Ovary (tissue), 3 donors: ENCODE data around the gene RAB3D.

Experiments used
- POLR2A ChIP-seq: fragments of 450-650 bp; IDR thresholded peaks from one replicate; pipeline ENCODE4 v1.6.1; 2017; ENCODE audit warnings: antibody characterized with exemption, mild to moderate bottlenecking, moderate library complexity
- TF ChIP-seq, protein P1 (sequence below), 3 donors: fragments of 450-650 bp in 2 of 3; fragments of 200-600 bp in 1 of 3; IDR thresholded peaks; one replicate each; pipeline versions ENCODE4 v1.5.1 to v1.8.0; 2016 to 2022; ENCODE audit warnings: antibody characterized with exemption in 3 of 3, mild to moderate bottlenecking in 1 of 3
- donor health status: DM: no; HTN: no; CAD: no.

DNA sequence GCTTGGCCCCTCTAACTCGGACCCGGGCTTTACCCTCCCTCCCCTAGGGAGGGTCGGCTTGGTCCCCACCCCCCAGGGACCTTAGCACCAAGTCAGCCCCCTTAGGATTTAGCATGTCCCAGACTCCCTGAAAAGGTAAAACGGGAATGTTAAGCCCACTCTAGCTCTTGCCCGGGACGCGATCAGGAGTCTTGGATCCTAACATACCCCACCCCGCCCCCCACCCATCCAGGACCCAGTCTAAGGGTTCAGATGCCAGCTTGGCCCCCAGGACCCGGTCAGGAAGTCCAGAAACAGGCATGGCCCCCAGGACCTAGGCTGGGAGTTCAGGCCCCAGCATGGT lies 44.2 kb upstream of the RAB3D start:
- TF ChIP-seq, protein P1, sequence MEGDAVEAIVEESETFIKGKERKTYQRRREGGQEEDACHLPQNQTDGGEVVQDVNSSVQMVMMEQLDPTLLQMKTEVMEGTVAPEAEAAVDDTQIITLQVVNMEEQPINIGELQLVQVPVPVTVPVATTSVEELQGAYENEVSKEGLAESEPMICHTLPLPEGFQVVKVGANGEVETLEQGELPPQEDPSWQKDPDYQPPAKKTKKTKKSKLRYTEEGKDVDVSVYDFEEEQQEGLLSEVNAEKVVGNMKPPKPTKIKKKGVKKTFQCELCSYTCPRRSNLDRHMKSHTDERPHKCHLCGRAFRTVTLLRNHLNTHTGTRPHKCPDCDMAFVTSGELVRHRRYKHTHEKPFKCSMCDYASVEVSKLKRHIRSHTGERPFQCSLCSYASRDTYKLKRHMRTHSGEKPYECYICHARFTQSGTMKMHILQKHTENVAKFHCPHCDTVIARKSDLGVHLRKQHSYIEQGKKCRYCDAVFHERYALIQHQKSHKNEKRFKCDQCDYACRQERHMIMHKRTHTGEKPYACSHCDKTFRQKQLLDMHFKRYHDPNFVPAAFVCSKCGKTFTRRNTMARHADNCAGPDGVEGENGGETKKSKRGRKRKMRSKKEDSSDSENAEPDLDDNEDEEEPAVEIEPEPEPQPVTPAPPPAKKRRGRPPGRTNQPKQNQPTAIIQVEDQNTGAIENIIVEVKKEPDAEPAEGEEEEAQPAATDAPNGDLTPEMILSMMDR (IDR thresholded peaks at IDR 0.05), result no peak
- no peak for TF ChIP-seq POLR2A
